AG04449 (cell line): Measurements from ENCODE around the gene SLC2A5.

Experiments
- CTCF ChIA-PET: fragments of 350-600 bp; formaldehyde crosslinking; extraction: SDS; loops from one replicate; lab custom pipeline; 2021; ENCODE audit warnings: antibody characterized with exemption; lab: Yijun Ruan, JAX
- POLR2A ChIA-PET: fragments of 400-600, 350-600 bp; formaldehyde crosslinking; extraction: SDS; loops from one replicate; lab custom pipeline; 2020; ENCODE audit warnings: antibody characterized with exemption, inconsistent platforms; lab: Yijun Ruan, JAX
- DNase-seq: peaks from one replicate; pipeline ENCODE4 v3.0.0-alpha.2; 2010; ENCODE audit warnings: low read depth, low spot score
- H3K4me3 ChIP-seq: 2 replicates; pipeline ENCODE4 v1.5.1; 2011; ENCODE audit warnings: low read depth, mild to moderate bottlenecking, control low read depth, low read length
- CTCF ChIP-seq: IDR thresholded peaks from one replicate; pipeline ENCODE4 v1.5.1; 2011; ENCODE audit warnings: mild to moderate bottlenecking, moderate library complexity, low read length, control low read depth, inconsistent platforms; ENCODE audit not compliant: insufficient read depth; ENCODE audit errors: missing control alignments

The SLC2A5 gene, protein sequence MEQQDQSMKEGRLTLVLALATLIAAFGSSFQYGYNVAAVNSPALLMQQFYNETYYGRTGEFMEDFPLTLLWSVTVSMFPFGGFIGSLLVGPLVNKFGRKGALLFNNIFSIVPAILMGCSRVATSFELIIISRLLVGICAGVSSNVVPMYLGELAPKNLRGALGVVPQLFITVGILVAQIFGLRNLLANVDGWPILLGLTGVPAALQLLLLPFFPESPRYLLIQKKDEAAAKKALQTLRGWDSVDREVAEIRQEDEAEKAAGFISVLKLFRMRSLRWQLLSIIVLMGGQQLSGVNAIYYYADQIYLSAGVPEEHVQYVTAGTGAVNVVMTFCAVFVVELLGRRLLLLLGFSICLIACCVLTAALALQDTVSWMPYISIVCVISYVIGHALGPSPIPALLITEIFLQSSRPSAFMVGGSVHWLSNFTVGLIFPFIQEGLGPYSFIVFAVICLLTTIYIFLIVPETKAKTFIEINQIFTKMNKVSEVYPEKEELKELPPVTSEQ

DNA sequence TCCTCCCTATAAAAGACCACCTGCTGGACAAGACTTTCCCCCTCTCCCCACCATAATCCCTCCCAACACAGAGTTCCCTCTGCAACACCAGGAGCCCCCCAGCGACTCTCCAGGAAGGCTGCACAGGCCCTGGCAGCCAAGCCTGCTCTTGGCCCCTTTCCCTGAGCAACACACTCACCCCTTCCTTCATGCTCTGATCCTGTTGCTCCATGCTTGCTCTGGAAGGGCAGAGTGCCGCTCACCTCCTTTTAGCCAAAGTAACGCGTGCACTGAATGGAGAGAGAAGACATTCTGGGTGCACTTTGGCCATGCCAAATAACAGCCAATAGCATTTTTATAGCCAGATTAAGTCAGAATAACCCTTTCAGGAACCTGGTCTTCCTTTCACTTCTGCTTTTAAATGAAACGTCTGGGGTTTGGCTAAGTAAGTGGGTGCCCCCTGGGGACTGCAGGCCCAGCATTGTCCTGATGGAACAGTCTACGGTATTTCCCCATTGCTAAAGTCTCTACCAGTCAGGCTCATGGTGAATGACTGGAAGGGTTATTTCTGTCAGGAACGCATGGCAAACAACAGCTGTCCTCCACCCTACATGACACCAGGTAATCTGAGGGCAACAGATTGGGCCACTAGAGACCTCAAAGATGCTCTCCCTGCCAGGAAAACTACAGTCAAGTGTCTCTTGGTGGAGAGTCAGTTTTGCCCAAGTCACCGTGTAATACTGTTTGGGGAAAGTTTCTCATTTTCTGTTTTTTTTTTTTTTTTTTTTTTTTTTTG lies at the start of gene SLC2A5:
Gene SLC2A5 (minus strand): TSS at position 310 of the 775 bp plus-strand sequence. CDS start 99 bp downstream, at position 211.
- ChIA-PET CTCF (interaction anchor here (0.7 to 2.3 kb wide), 2 partner anchors 64 to 221 kb away, joined by 3 to 7 read pairs; no protein-coding TSS in a partner anchor), POLR2A (no interaction called here)
- no peak for DNase-seq
- no peak for TF ChIP-seq CTCF
- no peak within 1 kb of the TSS for H3K4me3 ChIP-seq

- H3K4me3 ChIP-seq: no peak overlapping the region
- no peak for TF ChIP-seq CTCF
- ChIA-PET CTCF (interaction anchor here (0.8 to 2.9 kb wide), 4 partner anchors 8 to 130 kb away, joined by 3 to 17 read pairs (median 10); no protein-coding TSS in a partner anchor), POLR2A (no interaction called here)
- no peak for DNase-seq
These were observed 48.8 kb upstream of the SLC2A5 start for GRCh38 chr1:9118186-9118585.

DNA sequence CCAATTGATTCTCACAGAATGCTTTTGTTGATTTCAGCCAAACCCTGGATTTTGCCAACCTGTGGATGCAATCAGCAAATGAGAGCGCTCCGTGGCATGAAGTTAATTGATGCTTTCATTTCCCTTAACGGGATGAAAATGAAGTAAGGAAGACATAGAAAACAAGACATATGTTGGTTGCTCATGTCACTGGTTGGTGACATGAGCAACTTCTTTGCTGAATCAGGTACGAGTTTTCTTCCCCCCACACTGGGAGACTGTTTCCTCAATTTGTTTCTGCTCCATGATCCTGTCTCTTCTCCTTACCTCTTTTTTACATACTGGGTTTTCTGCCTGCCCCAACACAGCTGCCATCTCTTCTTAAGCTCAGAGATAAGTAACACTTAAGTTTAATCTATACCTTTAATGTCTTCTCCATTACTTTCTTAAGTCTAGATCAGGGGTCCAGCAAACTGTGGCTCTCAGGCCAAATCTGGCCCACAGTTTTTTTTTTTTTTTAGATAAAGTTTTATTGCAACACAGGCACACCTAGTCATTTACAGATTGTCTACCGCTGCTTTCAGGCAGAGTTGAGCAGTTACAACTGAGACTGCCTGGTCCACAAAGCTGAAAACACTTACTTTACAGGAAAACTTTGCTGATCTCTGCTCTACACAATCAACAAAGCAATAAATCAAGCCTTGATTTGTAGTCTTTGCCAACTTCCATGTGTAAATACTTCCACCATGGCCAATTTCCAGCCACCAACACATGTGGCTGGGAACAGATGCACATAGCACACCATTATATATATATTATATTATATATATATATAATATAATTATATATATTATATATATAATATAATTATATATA lies 46.1 kb upstream of the SLC2A5 start:
- ChIA-PET CTCF (interaction anchor here (1.0 to 2.9 kb wide), 6 partner anchors 10 to 111 kb away, joined by 3 to 17 read pairs (median 6); no protein-coding TSS in a partner anchor), POLR2A (no interaction called here)
- no peak for DNase-seq
- TF ChIP-seq CTCF: no peak
- H3K4me3 ChIP-seq: no peak overlapping the region

GRCh38 chr1:9112961-9113880 lies 43.8 kb upstream of the SLC2A5 start:
- CTCF ChIA-PET: interaction anchor here (0.7 to 17.5 kb wide), 11 partner anchors 8 to 378 kb away, joined by 3 to 267 read pairs (median 6); no protein-coding TSS in a partner anchor
- TF ChIP-seq CTCF: no peak
- no peak for DNase-seq
- POLR2A ChIA-PET: no interaction called here
- H3K4me3 ChIP-seq: no peak overlapping the region

DNA sequence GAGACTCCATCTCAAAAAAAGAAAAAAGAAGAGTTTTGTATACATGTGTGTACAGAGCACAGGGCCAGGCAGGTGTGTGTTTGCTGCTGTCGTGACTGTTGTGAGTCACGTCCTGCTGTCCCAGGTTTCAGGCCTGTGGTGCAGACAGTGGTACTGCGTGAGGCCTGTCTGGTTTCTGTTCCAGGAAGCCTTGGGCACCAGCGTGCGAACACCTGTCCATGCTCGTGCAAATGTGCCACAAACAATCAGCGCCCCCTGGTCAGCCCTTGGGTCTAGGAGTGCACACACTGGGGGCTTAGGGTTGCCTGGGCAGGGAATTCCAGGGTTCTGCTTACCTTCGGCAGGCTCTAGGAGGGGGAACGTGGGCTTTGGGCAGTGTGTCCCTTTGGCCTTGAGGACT lies 42.5 kb upstream of the SLC2A5 start:
- TF ChIP-seq CTCF: no peak
- H3K4me3 ChIP-seq: no peak overlapping the region
- DNase-seq: no peak
- POLR2A ChIA-PET: no interaction called here
- CTCF ChIA-PET: interaction anchor here (0.7 to 17.5 kb wide), 21 partner anchors 10 to 442 kb away, joined by 3 to 267 read pairs (median 6); partner anchors contain the start of gene GPR157
